SK-N-SH treated with all-trans-retinoic acid at 6 μM for 48 hours (cell line): Measurements from ENCODE around the gene GRAMD2B.

Experiments used
- ATAC-seq: fragments of 200-7000 bp; cut with Tn5 transposase; 3 replicates; pipeline ENCODE4 v1.9.1; 2020; ENCODE audit warnings: mild to moderate bottlenecking, moderate library complexity
- ARNTL ChIP-seq: fragments of 450-650 bp; formaldehyde crosslinking; IDR thresholded peaks from 2 replicates; pipeline ENCODE4 v1.5.0; 2020; ENCODE audit warnings: low read depth, mild to moderate bottlenecking, moderate library complexity, borderline replicate concordance
- BACH2 ChIP-seq: fragments of 250-450 bp; sonication (Bioruptor Pico); IDR thresholded peaks from 2 replicates; pipeline ENCODE4 v1.9.0; 2021; ENCODE audit warnings: mild to moderate bottlenecking, borderline replicate concordance
- CREB5 ChIP-seq: fragments of 250-450 bp; sonication (Bioruptor Pico); IDR thresholded peaks from 2 replicates; pipeline ENCODE4 v1.5.1; 2020; ENCODE audit warnings: low read depth, mild to moderate bottlenecking, moderate library complexity
- CSDC2 ChIP-seq: fragments of 250-450 bp; sonication (Bioruptor Pico); IDR thresholded peaks from 2 replicates; pipeline ENCODE4 v1.5.0; 2020; ENCODE audit warnings: mild to moderate bottlenecking, moderate library complexity
- ESRRG ChIP-seq: fragments of 250-450 bp; sonication (Bioruptor Pico); IDR thresholded peaks from 2 replicates; pipeline ENCODE4 v1.6.1; 2021; ENCODE audit warnings: mild to moderate bottlenecking
- GLIS3 ChIP-seq: fragments of 250-450 bp; sonication (Bioruptor Pico); IDR thresholded peaks from 2 replicates; pipeline ENCODE4 v1.5.0; 2020; ENCODE audit warnings: mild to moderate bottlenecking, moderate library complexity
- ISL1 ChIP-seq: fragments of 250-450 bp; sonication (Bioruptor Pico); IDR thresholded peaks from 2 replicates; pipeline ENCODE4 v2.1.2; 2022; ENCODE audit warnings: mild to moderate bottlenecking, moderate library complexity
- OSR1 ChIP-seq: fragments of 250-450 bp; sonication (Bioruptor Pico); IDR thresholded peaks from 2 replicates; pipeline ENCODE4 v1.8.0; 2022; ENCODE audit warnings: moderate library complexity, mild to moderate bottlenecking, inconsistent platforms
- PATZ1 ChIP-seq: fragments of 250-450 bp; sonication (Bioruptor Pico); IDR thresholded peaks from 2 replicates; pipeline ENCODE4 v1.8.0; 2020; ENCODE audit warnings: mild to moderate bottlenecking, moderate library complexity, borderline replicate concordance
- PPARA ChIP-seq: fragments of 250-450 bp; sonication (Bioruptor Pico); IDR thresholded peaks from 2 replicates; pipeline ENCODE4 v1.5.0; 2020; ENCODE audit warnings: mild to moderate bottlenecking, borderline replicate concordance
- RARB ChIP-seq: fragments of 250-450 bp; sonication (Bioruptor Pico); IDR thresholded peaks from 2 replicates; pipeline ENCODE4 v1.8.0; 2021; ENCODE audit warnings: mild to moderate bottlenecking, moderate library complexity
- SNAI2 ChIP-seq: fragments of 250-450 bp; sonication (Bioruptor Pico); IDR thresholded peaks from 2 replicates; pipeline ENCODE4 v1.5.0; 2020; ENCODE audit warnings: mild to moderate bottlenecking, moderate library complexity
- TCF4 ChIP-seq: fragments of 250-450 bp; sonication (Bioruptor Pico); IDR thresholded peaks from 2 replicates; pipeline ENCODE4 v1.8.0; 2021; ENCODE audit warnings: mild to moderate bottlenecking, moderate library complexity, borderline replicate concordance
- TOX ChIP-seq: fragments of 250-450 bp; sonication (Bioruptor Pico); IDR thresholded peaks from 2 replicates; pipeline ENCODE4 v1.8.0; 2021; ENCODE audit warnings: mild to moderate bottlenecking, moderate library complexity, borderline replicate concordance
- ZFP3 ChIP-seq: fragments of 250-450 bp; sonication (Bioruptor Pico); IDR thresholded peaks from 2 replicates; pipeline ENCODE4 v1.5.0; 2020; ENCODE audit warnings: mild to moderate bottlenecking, moderate library complexity
- ZFP30 ChIP-seq: fragments of 450-650 bp; formaldehyde crosslinking; IDR thresholded peaks from 2 replicates; pipeline ENCODE4 v1.5.0; 2022; ENCODE audit warnings: mild to moderate bottlenecking, moderate library complexity
- ZNF565 ChIP-seq: fragments of 450-650 bp; formaldehyde crosslinking; conservative IDR thresholded peaks from 2 replicates; pipeline ENCODE4 v1.5.0; 2020; ENCODE audit warnings: low read depth, mild to moderate bottlenecking, moderate library complexity
- ZNF70 ChIP-seq: fragments of 450-650 bp; formaldehyde crosslinking; IDR thresholded peaks from 2 replicates; pipeline ENCODE4 v1.5.0; 2020; ENCODE audit warnings: mild to moderate bottlenecking, moderate library complexity
- ZNF8 ChIP-seq: fragments of 450-650 bp; formaldehyde crosslinking; IDR thresholded peaks from 2 replicates; pipeline ENCODE4 v1.5.0; 2020; ENCODE audit warnings: mild to moderate bottlenecking, moderate library complexity
- TF ChIP-seq, protein P1 (sequence below): fragments of 250-450 bp; sonication (Bioruptor Pico); IDR thresholded peaks from 2 replicates; pipeline ENCODE4 v1.5.1; 2021; ENCODE audit warnings: mild to moderate bottlenecking, moderate library complexity
- TF ChIP-seq, protein P2 (sequence below): fragments of 250-450 bp; sonication (Bioruptor Pico); IDR thresholded peaks from 2 replicates; pipeline ENCODE4 v1.5.0; 2020; ENCODE audit warnings: mild to moderate bottlenecking, moderate library complexity
- TF ChIP-seq, protein P3 (sequence below): fragments of 250-450 bp; sonication (Bioruptor Pico); IDR thresholded peaks from 2 replicates; pipeline ENCODE4 v1.8.0; 2021; ENCODE audit warnings: low read depth, mild to moderate bottlenecking, moderate library complexity, borderline replicate concordance

GRAMD2B gene

GRCh38 chr5:126471875-126472537 lies 48.8 kb downstream of the GRAMD2B start:
- TF ChIP-seq ARNTL = no peak
- TF ChIP-seq ISL1 (CRISPR knock-in tag) = no peak
- TF ChIP-seq BACH2 (CRISPR knock-in tag) = no peak
- TF ChIP-seq ZFP3 (CRISPR knock-in tag) = no peak
- no peak for TF ChIP-seq CREB5 (CRISPR knock-in tag)
- TF ChIP-seq ZNF565 (CRISPR knock-in tag) = no peak
- no peak for TF ChIP-seq OSR1 (CRISPR knock-in tag)
- TF ChIP-seq CSDC2 (CRISPR knock-in tag) = no peak
- TF ChIP-seq, protein P1, sequence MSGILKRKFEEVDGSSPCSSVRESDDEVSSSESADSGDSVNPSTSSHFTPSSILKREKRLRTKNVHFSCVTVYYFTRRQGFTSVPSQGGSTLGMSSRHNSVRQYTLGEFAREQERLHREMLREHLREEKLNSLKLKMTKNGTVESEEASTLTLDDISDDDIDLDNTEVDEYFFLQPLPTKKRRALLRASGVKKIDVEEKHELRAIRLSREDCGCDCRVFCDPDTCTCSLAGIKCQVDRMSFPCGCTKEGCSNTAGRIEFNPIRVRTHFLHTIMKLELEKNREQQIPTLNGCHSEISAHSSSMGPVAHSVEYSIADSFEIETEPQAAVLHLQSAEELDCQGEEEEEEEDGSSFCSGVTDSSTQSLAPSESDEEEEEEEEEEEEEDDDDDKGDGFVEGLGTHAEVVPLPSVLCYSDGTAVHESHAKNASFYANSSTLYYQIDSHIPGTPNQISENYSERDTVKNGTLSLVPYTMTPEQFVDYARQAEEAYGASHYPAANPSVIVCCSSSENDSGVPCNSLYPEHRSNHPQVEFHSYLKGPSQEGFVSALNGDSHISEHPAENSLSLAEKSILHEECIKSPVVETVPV (CRISPR knock-in tag) = no peak
- TF ChIP-seq RARB (CRISPR knock-in tag) = no peak
- TF ChIP-seq ZNF8 (CRISPR knock-in tag) = no peak
- TF ChIP-seq GLIS3 (CRISPR knock-in tag) = no peak
- TF ChIP-seq TOX (CRISPR knock-in tag) = no peak
- TF ChIP-seq, protein P2, sequence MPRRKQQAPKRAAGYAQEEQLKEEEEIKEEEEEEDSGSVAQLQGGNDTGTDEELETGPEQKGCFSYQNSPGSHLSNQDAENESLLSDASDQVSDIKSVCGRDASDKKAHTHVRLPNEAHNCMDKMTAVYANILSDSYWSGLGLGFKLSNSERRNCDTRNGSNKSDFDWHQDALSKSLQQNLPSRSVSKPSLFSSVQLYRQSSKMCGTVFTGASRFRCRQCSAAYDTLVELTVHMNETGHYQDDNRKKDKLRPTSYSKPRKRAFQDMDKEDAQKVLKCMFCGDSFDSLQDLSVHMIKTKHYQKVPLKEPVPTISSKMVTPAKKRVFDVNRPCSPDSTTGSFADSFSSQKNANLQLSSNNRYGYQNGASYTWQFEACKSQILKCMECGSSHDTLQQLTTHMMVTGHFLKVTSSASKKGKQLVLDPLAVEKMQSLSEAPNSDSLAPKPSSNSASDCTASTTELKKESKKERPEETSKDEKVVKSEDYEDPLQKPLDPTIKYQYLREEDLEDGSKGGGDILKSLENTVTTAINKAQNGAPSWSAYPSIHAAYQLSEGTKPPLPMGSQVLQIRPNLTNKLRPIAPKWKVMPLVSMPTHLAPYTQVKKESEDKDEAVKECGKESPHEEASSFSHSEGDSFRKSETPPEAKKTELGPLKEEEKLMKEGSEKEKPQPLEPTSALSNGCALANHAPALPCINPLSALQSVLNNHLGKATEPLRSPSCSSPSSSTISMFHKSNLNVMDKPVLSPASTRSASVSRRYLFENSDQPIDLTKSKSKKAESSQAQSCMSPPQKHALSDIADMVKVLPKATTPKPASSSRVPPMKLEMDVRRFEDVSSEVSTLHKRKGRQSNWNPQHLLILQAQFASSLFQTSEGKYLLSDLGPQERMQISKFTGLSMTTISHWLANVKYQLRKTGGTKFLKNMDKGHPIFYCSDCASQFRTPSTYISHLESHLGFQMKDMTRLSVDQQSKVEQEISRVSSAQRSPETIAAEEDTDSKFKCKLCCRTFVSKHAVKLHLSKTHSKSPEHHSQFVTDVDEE = no peak
- TF ChIP-seq ESRRG (CRISPR knock-in tag) = no peak
- TF ChIP-seq, all 23 proteins: peak for 0
- peak; percentile 87 for ATAC-seq

DNA sequence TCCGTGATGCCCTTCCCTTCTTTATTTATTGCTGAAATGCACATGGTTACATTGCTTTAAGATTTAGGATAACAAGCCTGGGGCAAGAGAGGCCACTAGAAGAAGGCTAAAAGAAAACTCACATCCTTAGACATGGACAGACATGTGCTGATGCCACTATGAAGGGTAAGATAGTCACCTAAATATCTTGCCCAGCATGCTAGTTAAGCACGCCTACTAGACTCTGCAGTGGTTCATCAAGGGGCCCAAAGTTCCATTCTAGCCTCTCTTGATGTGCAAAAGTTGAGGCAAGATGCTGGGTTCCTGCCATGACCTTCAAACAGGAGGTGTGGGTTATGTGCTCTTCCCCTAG lies 49.3 kb downstream of the GRAMD2B start:
- no peak; the same call in 2 of the 3 replicates for ATAC-seq
- TF ChIP-seq ZNF565 (CRISPR knock-in tag) = no peak
- TF ChIP-seq, protein P1 (CRISPR knock-in tag) = no peak
- TF ChIP-seq PATZ1 (CRISPR knock-in tag) = no peak

DNA sequence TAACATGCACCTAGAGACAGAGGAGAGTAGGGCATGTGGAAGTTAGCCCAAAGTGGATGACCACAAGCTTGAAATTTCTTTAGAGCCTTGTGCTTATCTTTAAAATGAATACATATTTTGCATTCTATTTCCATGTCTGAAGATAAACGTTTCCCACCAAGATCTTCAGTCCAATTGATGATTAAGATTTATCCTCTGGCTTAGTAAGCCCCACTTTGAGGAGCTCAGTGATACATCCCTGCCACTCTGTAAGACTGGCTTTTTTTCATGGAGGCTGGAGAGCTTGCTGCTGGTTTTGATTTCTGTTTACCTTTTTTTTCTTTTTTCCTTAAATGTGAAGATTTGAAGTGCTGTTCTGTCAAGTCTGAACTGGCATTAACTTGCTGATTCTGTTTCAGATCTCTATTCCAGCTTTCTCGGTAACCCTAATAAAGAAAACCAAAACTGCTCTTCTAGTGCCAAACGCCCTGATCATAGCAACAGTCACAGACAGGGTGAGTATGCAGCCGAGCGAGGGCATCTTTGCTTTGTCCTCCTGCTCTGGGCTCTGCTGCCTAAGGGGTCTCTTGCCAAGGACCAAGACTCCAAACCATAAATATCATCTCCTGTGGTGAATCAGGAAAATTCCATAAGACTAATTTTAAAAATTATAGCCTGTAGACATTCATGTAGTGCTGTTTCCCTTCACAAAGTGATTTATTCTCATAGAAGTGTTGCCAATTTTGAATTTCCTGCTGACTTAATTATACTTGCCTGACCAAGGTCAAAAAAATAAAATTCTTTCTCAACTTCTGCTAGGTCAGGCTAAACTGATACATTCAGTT lies 54.3 kb downstream of the GRAMD2B start:
- TF ChIP-seq ZNF8 (CRISPR knock-in tag) = no peak
- TF ChIP-seq, protein P1 (CRISPR knock-in tag) = no peak
- TF ChIP-seq, protein P3, sequence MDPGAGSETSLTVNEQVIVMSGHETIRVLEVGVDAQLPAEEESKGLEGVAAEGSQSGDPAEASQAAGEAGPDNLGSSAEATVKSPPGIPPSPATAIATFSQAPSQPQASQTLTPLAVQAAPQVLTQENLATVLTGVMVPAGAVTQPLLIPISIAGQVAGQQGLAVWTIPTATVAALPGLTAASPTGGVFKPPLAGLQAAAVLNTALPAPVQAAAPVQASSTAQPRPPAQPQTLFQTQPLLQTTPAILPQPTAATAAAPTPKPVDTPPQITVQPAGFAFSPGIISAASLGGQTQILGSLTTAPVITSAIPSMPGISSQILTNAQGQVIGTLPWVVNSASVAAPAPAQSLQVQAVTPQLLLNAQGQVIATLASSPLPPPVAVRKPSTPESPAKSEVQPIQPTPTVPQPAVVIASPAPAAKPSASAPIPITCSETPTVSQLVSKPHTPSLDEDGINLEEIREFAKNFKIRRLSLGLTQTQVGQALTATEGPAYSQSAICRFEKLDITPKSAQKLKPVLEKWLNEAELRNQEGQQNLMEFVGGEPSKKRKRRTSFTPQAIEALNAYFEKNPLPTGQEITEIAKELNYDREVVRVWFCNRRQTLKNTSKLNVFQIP (CRISPR knock-in tag) = no peak
- no peak for TF ChIP-seq ZNF70 (CRISPR knock-in tag)
- TF ChIP-seq ISL1 (CRISPR knock-in tag) = peak; percentile 72
- no peak for TF ChIP-seq ZFP3 (CRISPR knock-in tag)
- peak; percentile 28; the same call in 1 of the 2 replicates for TF ChIP-seq ZFP30 (CRISPR knock-in tag)
- TF ChIP-seq PPARA (CRISPR knock-in tag) = no peak
- no peak for TF ChIP-seq GLIS3 (CRISPR knock-in tag)
- TF ChIP-seq RARB (CRISPR knock-in tag) = no peak
- TF ChIP-seq BACH2 (CRISPR knock-in tag) = no peak
- TF ChIP-seq SNAI2 = no peak
- no peak for TF ChIP-seq CSDC2 (CRISPR knock-in tag)
- TF ChIP-seq TCF4 (CRISPR knock-in tag) = no peak
- peak; percentile 90 for ATAC-seq
